ENCODE data around the gene CLN3. TPM values are rescaled to one million over a fixed set of nuclear protein-coding genes. Genes with fewer than 3 reads are reported as not detected.

The CLN3 gene
- total RNA-seq, 1 donor = 19.0 TPM

GRCh38 chr16:28526201-28527099, 34.6 kb upstream of the CLN3 start:
- no peak for TF ChIP-seq CTCF (IDR thresholded peaks at IDR 0.05; ENCODE audit: insufficient read depth, low read depth, low read length)
- H3K4me3 ChIP-seq (ENCODE audit: low read depth, low read length) = no peak overlapping the region
- DNase-seq (ENCODE audit: low read depth) = no peak

- TF ChIP-seq CTCF (IDR thresholded peaks at IDR 0.05; ENCODE audit: insufficient read depth, low read depth, low read length) = no peak
- no peak for DNase-seq (ENCODE audit: low read depth)
- H3K4me3 ChIP-seq (ENCODE audit: low read depth, low read length) = no peak overlapping the region
Observed at GRCh38 chr16:28524681-28525171, 32.9 kb upstream of the CLN3 start.

GRCh38 chr16:28522792-28523191, 30.9 kb upstream of the CLN3 start:
- TF ChIP-seq CTCF (IDR thresholded peaks at IDR 0.05; ENCODE audit: insufficient read depth, low read depth, low read length) = no peak
- no peak overlapping the region for H3K4me3 ChIP-seq (ENCODE audit: low read depth, low read length)
- no peak for DNase-seq (ENCODE audit: low read depth)

- no peak overlapping the region for H3K4me3 ChIP-seq (ENCODE audit: low read depth, low read length)
- no peak for DNase-seq (ENCODE audit: low read depth)
- no peak for TF ChIP-seq CTCF (IDR thresholded peaks at IDR 0.05; ENCODE audit: insufficient read depth, low read depth, low read length)
Observed at GRCh38 chr16:28521436-28521835, 29.6 kb upstream of the CLN3 start.

GRCh38 chr16:28520672-28521071, 28.8 kb upstream of the CLN3 start:
- no peak overlapping the region for H3K4me3 ChIP-seq (ENCODE audit: low read depth, low read length)
- DNase-seq (ENCODE audit: low read depth) = no peak
- TF ChIP-seq CTCF (IDR thresholded peaks at IDR 0.05; ENCODE audit: insufficient read depth, low read depth, low read length) = no peak

GRCh38 chr16:28514246-28514645, 22.4 kb upstream of the CLN3 start:
- no peak overlapping the region for H3K4me3 ChIP-seq (ENCODE audit: low read depth, low read length)
- no peak for TF ChIP-seq CTCF (IDR thresholded peaks at IDR 0.05; ENCODE audit: insufficient read depth, low read depth, low read length)
- DNase-seq (ENCODE audit: low read depth) = no peak
